ENCODE data around the gene NPR3.

GRCh38 chr5:32808783-32809182 is 97.7 kb downstream of the NPR3 start:
- TF ChIP-seq CTCF (IDR thresholded peaks at IDR 0.05) (no peak), POLR2A (IDR thresholded peaks at IDR 0.05) (no peak)
